A549 treated with Mapracorat at 1 μM for 4 hours (cell line): ENCODE data around the gene PURB. TPM values are rescaled to one million over a fixed set of nuclear protein-coding genes. Genes with fewer than 3 reads are reported as not detected.

Source experiments
- total RNA-seq: library from RNA; stranded (reverse); fragments of 200-300 nt; extraction: Qiagen RNA extraction; gene quantifications from 5 replicates; pipeline ENCODE4 v1.2.3, GENCODE V29; 2022

The PURB gene
- 10.8 to 13.8 TPM (median 12.9 TPM) in 5 replicates for total RNA-seq

DNA sequence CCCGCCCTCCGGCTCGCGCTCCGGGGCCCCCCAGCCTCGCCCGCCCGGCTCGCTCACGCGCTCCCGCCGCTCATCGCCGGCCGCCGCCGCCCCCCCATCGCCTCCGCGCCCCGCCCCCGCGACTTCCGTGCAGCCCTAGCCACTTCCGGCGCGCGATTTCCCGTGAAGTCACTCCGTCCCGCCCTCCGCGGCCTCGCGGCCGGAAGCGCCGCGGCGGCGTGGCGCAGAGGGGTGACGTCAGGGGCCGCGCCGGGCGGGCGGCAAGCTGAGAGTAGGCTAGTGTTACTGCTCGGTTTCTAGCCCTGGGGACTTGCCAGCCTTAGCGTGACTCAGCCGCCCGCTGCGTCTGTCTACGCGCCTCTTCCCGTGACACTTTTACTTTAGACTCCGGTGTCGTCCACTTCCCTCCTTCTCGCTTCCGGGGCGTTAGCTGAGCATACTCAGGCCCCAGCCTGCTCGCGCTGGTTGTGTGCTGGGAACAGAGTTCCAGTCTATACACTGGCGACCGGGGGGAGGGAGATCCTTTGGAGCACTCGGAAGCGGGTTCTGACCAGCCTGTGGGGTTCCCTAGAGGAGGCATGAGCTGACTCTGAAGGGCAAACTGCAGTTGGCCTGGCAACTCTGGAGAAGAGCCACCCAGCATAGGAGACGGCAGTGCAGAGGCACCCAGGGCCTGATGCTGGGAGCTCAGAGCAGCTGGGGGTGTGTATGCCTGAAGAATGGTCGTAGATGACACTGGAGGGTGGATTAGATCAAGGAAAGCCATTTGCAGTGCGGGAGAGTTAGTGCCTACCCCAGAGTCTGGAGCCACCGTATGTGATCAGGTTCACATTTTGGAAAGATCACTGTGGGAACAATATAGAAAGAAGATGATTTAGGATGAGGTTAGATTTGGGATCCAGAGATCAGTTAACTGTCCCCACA lies at the start of gene PURB:
TSS of gene PURB (minus strand) at position 137 of the 924 bp plus-strand sequence. CDS start 182 bp downstream, outside the sequence.

DNA sequence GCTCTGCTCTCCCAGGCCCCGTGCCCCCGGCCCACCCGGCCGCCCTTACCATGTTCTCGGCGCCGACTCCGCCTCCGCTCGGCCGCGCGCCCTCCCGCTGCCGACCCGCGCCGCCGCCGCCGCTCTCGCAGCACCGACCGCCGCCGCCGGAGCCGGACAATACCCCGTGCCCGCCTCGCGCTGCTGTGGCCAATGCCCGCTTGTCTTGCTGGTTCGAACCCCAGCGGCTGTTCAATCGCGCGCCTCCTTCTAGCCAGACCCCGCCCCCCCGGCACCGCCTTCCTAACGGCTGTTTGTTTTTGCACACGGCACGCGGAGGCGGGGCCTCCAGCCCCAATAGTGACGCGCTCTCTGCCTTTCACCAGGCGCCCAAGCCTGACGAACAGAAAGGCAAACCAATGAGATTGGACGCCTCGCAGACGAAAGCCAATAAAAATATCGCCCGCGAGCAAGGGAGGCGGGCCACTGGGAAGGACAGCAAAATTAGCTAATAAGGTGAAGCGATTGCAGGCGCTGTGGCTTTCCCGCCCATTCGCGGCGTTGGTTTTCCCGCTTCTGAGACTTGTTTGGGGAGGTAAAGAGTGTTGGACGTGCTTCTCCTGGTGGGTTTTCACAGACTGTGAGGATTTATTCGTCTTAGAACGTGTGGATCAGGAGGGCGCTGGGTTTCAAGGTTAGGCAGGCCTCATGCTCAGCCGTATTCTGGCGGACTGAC lies 37.3 kb downstream of the PURB start, which contains the start of gene H2AZ2:
TSS of gene H2AZ2 (minus strand) at position 168 of the 715 bp plus-strand sequence. CDS start at position 52, 116 bp downstream.

Other genes starting within 250 kb of the PURB start
- 22.9 to 33.2 TPM (median 30.9 TPM) in 5 replicates for gene ZMIZ2, start 136.7 kb downstream of the PURB start, total RNA-seq
- gene PPIA, start 88.8 kb downstream of the PURB start, total RNA-seq, result 5,094 to 6,229 TPM (median 5,140 TPM) in 5 replicates
- 217 to 265 TPM (median 250 TPM) in 5 replicates for gene H2AZ2, start 37.4 kb downstream of the PURB start, total RNA-seq
- gene MYO1G, start 93.5 kb upstream of the PURB start, total RNA-seq, result 0.12 to 0.28 TPM (median 0.16 TPM) in 5 replicates
- gene CCM2, start 114.7 kb upstream of the PURB start, total RNA-seq, result 41.1 to 50.3 TPM (median 48.7 TPM) in 5 replicates
- 0.10 to 0.40 TPM (median 0.28 TPM) in 5 replicates for gene NACAD, start 203.4 kb upstream of the PURB start, total RNA-seq
- gene TBRG4, start 226.2 kb upstream of the PURB start, total RNA-seq, result 103 to 112 TPM (median 107 TPM) in 5 replicates